Measurements from ENCODE around the gene ACO2.

- TF ChIP-seq, protein P1, sequence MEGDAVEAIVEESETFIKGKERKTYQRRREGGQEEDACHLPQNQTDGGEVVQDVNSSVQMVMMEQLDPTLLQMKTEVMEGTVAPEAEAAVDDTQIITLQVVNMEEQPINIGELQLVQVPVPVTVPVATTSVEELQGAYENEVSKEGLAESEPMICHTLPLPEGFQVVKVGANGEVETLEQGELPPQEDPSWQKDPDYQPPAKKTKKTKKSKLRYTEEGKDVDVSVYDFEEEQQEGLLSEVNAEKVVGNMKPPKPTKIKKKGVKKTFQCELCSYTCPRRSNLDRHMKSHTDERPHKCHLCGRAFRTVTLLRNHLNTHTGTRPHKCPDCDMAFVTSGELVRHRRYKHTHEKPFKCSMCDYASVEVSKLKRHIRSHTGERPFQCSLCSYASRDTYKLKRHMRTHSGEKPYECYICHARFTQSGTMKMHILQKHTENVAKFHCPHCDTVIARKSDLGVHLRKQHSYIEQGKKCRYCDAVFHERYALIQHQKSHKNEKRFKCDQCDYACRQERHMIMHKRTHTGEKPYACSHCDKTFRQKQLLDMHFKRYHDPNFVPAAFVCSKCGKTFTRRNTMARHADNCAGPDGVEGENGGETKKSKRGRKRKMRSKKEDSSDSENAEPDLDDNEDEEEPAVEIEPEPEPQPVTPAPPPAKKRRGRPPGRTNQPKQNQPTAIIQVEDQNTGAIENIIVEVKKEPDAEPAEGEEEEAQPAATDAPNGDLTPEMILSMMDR (conservative IDR thresholded peaks at IDR 0.05) = no peak
- TF ChIP-seq ZFX (IDR thresholded peaks at IDR 0.05) = no peak
Measured at GRCh38 chr22:41516462-41516861, 47.5 kb downstream of the ACO2 start.

All from C4-2B (cell line).